Keratinocyte (primary cell): ENCODE results near the gene TRIM66. TPM values are rescaled to one million over a fixed set of nuclear protein-coding genes. Genes with fewer than 3 reads are reported as not detected.

Experiments used
- DNase-seq: peaks from one replicate; pipeline ENCODE4 v3.0.0-alpha.2; 2011; ENCODE audit warnings: low read depth, missing footprints, low spot score
- FAIRE-seq: peaks from 2 replicates; lab custom pipeline; 2011; peaks lifted over from hg19 to GRCh38; lab: Jason Lieb, UNC
- H2AFZ ChIP-seq: 2 replicates; pipeline ENCODE4 v1.6.0; 2012; ENCODE audit warnings: low read length, control low read depth, inconsistent platforms; ENCODE audit not compliant: control insufficient read depth
- H3K27ac ChIP-seq: 2 replicates; pipeline ENCODE4 v1.5.1; 2011; ENCODE audit warnings: low read length; ENCODE audit not compliant: control insufficient read depth, insufficient read depth
- H3K27me3 ChIP-seq: 3 replicates; pipeline ENCODE4 v1.6.0; 2011; ENCODE audit warnings: low read length; ENCODE audit not compliant: control insufficient read depth, insufficient read depth; ENCODE audit errors: extremely low read depth
- H3K36me3 ChIP-seq, 2 experiments: 2 replicates in 1 of 2; 3 replicates in 1 of 2; pipeline ENCODE4 v1.5.1; 2011; ENCODE audit warnings: low read length in 2 of 2, mild to moderate bottlenecking in 1 of 2; ENCODE audit not compliant: control insufficient read depth in 2 of 2, insufficient read depth in 2 of 2; ENCODE audit errors: extremely low read depth in 1 of 2
- H3K4me1 ChIP-seq: 3 replicates; pipeline ENCODE4 v1.5.1; 2011; ENCODE audit warnings: low read length; ENCODE audit not compliant: control insufficient read depth, insufficient read depth; ENCODE audit errors: extremely low read depth
- H3K4me2 ChIP-seq: 3 replicates; pipeline ENCODE4 v1.6.0; 2011; ENCODE audit warnings: low read depth, low read length; ENCODE audit not compliant: control insufficient read depth, insufficient read depth; ENCODE audit errors: extremely low read depth
- H3K4me3 ChIP-seq, 3 experiments: fragments of 200-600 bp in 1 of 3; sonication (generic) in 1 of 3; 2 replicates in 2 of 3; 3 replicates in 1 of 3; pipeline ENCODE4 v1.5.1; 2011 to 2016; ENCODE audit warnings: low read length in 3 of 3, mild to moderate bottlenecking in 3 of 3, control low read depth in 2 of 3, inconsistent platforms in 1 of 3, low read depth in 1 of 3, mixed read lengths in 1 of 3, mixed run types in 1 of 3, moderate library complexity in 1 of 3; ENCODE audit not compliant: control insufficient read depth in 2 of 3, insufficient read depth in 2 of 3; ENCODE audit errors: extremely low read depth in 1 of 3
- H3K79me2 ChIP-seq: 2 replicates; pipeline ENCODE4 v1.6.0; 2012; ENCODE audit warnings: low read length; ENCODE audit not compliant: control insufficient read depth, insufficient read depth
- H3K9ac ChIP-seq: 3 replicates; pipeline ENCODE4 v1.6.0; 2011; ENCODE audit warnings: low read length; ENCODE audit not compliant: control insufficient read depth, insufficient read depth; ENCODE audit errors: extremely low read depth
- H3K9me1 ChIP-seq: 3 replicates; pipeline ENCODE4 v1.6.0; 2011; ENCODE audit warnings: low read length; ENCODE audit not compliant: control insufficient read depth, insufficient read depth; ENCODE audit errors: extremely low read depth
- H3K9me3 ChIP-seq: 2 replicates; pipeline ENCODE4 v1.5.1; 2012; ENCODE audit warnings: low read depth, low read length; ENCODE audit not compliant: control insufficient read depth
- H4K20me1 ChIP-seq: 3 replicates; pipeline ENCODE4 v1.6.0; 2011; ENCODE audit warnings: low read length; ENCODE audit not compliant: control insufficient read depth, insufficient read depth; ENCODE audit errors: extremely low read depth
- EZH2 ChIP-seq: IDR thresholded peaks from one replicate; pipeline ENCODE4 v1.6.1; 2012; ENCODE audit warnings: inconsistent platforms, mild to moderate bottlenecking, low read length, moderate library complexity
- dilution Hi-C: fragments of 300-500 bp; cut with MboI; formaldehyde crosslinking; loops from one replicate; pipeline ENCODE4 v1.7.0; 2020; ENCODE audit warnings: low sequenced_read_pairs; ENCODE audit not compliant: extremely low pct_ligation_motif_present
- polyA plus RNA-seq, 5 experiments: library from polyadenylated mRNA; depleted of rRNA in 3 of 5; stranded (reverse) in 3 of 5; stranded (forward) in 1 of 5; unstranded in 1 of 5; fragments of >200 nt; gene quantifications; 1 replicate in 1 of 5; 2 replicates in 3 of 5; 3 replicates in 1 of 5; pipeline versions ENCODE4 v1.2.1 to v1.2.3, GENCODE V29; 2011 to 2012; ENCODE audit warnings: missing spikeins in 2 of 5, low read depth in 1 of 5, low replicate concordance in 1 of 5
- TF ChIP-seq, protein P1 (sequence below), 3 experiments: IDR thresholded peaks in 1 of 3; conservative IDR thresholded peaks in 1 of 3; optimal IDR thresholded peaks in 1 of 3; 2 replicates in 2 of 3; 3 replicates in 1 of 3; pipeline versions ENCODE3 to v1.5.1; 2011; ENCODE audit warnings: low read length in 3 of 3, mild to moderate bottlenecking in 3 of 3, moderate library complexity in 2 of 3, control low read depth in 1 of 3, inconsistent platforms in 1 of 3; ENCODE audit not compliant: insufficient read depth in 2 of 3; ENCODE audit errors: extremely low read depth in 1 of 3

The TRIM66 gene
- polyA plus RNA-seq, 1 donor (not counting 4 experiments of a cell fraction or from before 2014, with no cell fraction given) = 5.1 TPM

DNA sequence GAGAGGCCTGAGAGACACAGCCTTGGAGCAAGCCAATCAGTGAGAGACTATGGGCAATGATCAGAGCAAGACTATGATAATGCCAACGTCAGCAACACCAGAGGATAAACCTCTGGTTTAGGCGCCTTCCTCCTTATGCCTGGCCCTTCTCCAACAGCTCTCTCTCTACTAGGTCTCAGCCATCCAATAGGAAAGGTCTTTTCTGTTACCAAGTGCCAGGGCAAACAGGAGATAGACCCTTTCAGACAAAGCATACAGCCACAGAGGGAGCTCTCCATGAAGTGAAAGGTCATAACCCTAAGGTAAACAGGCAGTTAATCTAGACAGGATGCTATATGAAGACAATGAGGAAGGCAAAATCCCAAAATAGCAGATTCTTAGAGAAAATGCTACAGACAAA is 98.0 kb downstream of the TRIM66 start:
- dilution Hi-C loops = no loop called here
- H3K79me2 ChIP-seq = no peaks in the 10 kb centered on the region
- no peaks in the 10 kb centered on the region for H3K9me3 ChIP-seq
- H3K9ac ChIP-seq = no peak overlapping the region
- H3K36me3 ChIP-seq = no peaks in the 10 kb centered on the region
- H3K4me3 ChIP-seq = no peak overlapping the region
- DNase-seq (no peak), FAIRE-seq (no peak)
- no peak for TF ChIP-seq EZH2
- TF ChIP-seq, protein P1, sequence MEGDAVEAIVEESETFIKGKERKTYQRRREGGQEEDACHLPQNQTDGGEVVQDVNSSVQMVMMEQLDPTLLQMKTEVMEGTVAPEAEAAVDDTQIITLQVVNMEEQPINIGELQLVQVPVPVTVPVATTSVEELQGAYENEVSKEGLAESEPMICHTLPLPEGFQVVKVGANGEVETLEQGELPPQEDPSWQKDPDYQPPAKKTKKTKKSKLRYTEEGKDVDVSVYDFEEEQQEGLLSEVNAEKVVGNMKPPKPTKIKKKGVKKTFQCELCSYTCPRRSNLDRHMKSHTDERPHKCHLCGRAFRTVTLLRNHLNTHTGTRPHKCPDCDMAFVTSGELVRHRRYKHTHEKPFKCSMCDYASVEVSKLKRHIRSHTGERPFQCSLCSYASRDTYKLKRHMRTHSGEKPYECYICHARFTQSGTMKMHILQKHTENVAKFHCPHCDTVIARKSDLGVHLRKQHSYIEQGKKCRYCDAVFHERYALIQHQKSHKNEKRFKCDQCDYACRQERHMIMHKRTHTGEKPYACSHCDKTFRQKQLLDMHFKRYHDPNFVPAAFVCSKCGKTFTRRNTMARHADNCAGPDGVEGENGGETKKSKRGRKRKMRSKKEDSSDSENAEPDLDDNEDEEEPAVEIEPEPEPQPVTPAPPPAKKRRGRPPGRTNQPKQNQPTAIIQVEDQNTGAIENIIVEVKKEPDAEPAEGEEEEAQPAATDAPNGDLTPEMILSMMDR (optimal IDR thresholded peaks at IDR 0.05 in 1 of 3, IDR thresholded peaks at IDR 0.05 in 1 of 3, conservative IDR thresholded peaks at IDR 0.05 in 1 of 3; ENCODE audit: extremely low read depth in 1 of 3, insufficient read depth in 2 of 3, low read length in 3 of 3) = no peak
- no peaks in the 10 kb centered on the region for H3K9me1 ChIP-seq
- H3K4me2 ChIP-seq = no peak overlapping the region
- no peaks in the 10 kb centered on the region for H4K20me1 ChIP-seq
- no peaks in the 10 kb centered on the region for H3K27me3 ChIP-seq
- no peak overlapping the region for H2AFZ ChIP-seq
- no peaks in the 10 kb centered on the region for H3K4me1 ChIP-seq
- H3K27ac ChIP-seq = no peak overlapping the region

DNA sequence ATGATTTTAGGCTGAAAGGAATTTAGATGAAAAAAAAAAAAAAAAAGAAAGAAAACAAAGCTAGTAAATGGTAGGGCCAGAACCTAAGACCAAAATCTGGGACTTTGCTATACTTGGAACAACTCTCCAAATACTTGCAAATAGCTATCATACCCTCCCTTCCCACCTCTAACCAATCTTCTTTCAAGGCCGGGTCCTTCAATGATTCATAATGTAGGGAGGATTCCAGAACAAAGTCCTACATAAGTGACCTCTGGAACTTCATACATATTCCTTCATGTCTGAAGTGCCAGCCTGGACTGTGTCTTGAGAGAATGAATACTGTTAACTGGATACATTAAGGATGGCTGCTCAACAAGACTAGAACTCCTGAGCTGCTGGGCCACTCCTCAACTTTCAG is 98.4 kb downstream of the TRIM66 start:
- Histone ChIP-seq H3K4me2 (no peak overlapping the region), H3K9me3 (no peaks in the 10 kb centered on the region), H2AFZ (no peak overlapping the region), H3K9ac (no peak overlapping the region), H3K4me1 (no peaks in the 10 kb centered on the region), H3K27ac (no peak overlapping the region), H3K27me3 (no peaks in the 10 kb centered on the region), H3K79me2 (no peaks in the 10 kb centered on the region), H3K36me3 (no peaks in the 10 kb centered on the region), H3K9me1 (no peaks in the 10 kb centered on the region), H4K20me1 (no peaks in the 10 kb centered on the region), H3K4me3 (no peak overlapping the region)
- dilution Hi-C loops = no loop called here
- TF ChIP-seq, protein P1 (optimal IDR thresholded peaks at IDR 0.05 in 1 of 3, IDR thresholded peaks at IDR 0.05 in 1 of 3, conservative IDR thresholded peaks at IDR 0.05 in 1 of 3; ENCODE audit: extremely low read depth in 1 of 3, insufficient read depth in 2 of 3, low read length in 3 of 3) = no peak
- TF ChIP-seq EZH2 = no peak
- FAIRE-seq = no peak
- no peak for DNase-seq
